ENCODE results near the gene ZBED4. TPM values are rescaled to one million over a fixed set of nuclear protein-coding genes. Genes with fewer than 3 reads are reported as not detected.

ZBED4 gene
- total and polyA plus RNA-seq, 4 experiments from 2014 or later: 6.7 to 18.6 (median 13.9) TPM

- ChIA-PET POLR2A (ENCODE audit: partially characterized antibody) (no interaction called here), CTCF (ENCODE audit: partially characterized antibody) (interaction anchor here (0.7 kb wide), 1 partner anchor 94 kb away, joined by 3 read pairs; no protein-coding TSS in a partner anchor)
- H3K27ac Mint-ChIP-seq: peak overlapping the region in 1 of 7 donors; percentile 15
These were observed 38.7 kb downstream of the ZBED4 start for GRCh38 chr22:49892226-49892899.

GRCh38 chr22:49893025-49893424 lies 39.4 kb downstream of the ZBED4 start:
- H3K9me3 Mint-ChIP-seq: peaks cover 0 to 9% (median 5%) of the 10 kb centered on the region in 8 donors
- ChIA-PET POLR2A (ENCODE audit: partially characterized antibody) (no interaction called here), CTCF (ENCODE audit: partially characterized antibody) (no interaction called here)
- H3K36me3 Mint-ChIP-seq: peaks cover 29 to 53% of the 10 kb centered on the region in 2 donors
- H3K27ac ChIP-seq (ENCODE audit: low read depth, low read length): no peak overlapping the region
- no peak overlapping the region for H3K4me3 Mint-ChIP-seq
- no peaks in the 10 kb centered on the region for H3K27me3 Mint-ChIP-seq
- peaks cover 1% of the 10 kb centered on the region for H3K36me3 ChIP-seq (ENCODE audit: insufficient read depth, low read length)
- no peaks in the 10 kb centered on the region for H3K4me1 ChIP-seq (ENCODE audit: insufficient read depth, low read length)
- no peak for DNase-seq
- H3K4me3 ChIP-seq (ENCODE audit: low read length in 2 of 2): no peak overlapping the region
- peaks cover 8 to 15% (median 11%) of the 10 kb centered on the region in 4 donors for H3K4me1 Mint-ChIP-seq
- H3K9me3 ChIP-seq (ENCODE audit: control insufficient read depth in 1 of 2, low read length in 2 of 2): no peaks in the 10 kb centered on the region
- H3K27ac Mint-ChIP-seq: peak overlapping the region in 4 of 7 donors; percentile 15 to 67 (median 38)
- H3K27me3 ChIP-seq (ENCODE audit: insufficient read depth, low read length): no peaks in the 10 kb centered on the region
- intact Hi-C loops (cut with micrococcal nuclease): no loop called here

More at GRCh38 chr22:49892226-49892899, 38.7 kb downstream of the ZBED4 start:
- peaks cover 35 to 57% of the 10 kb centered on the region in 2 donors for H3K36me3 Mint-ChIP-seq
- no peaks in the 10 kb centered on the region for H3K9me3 ChIP-seq (ENCODE audit: control insufficient read depth in 1 of 2, low read length in 2 of 2)
- peaks cover 8% of the 10 kb centered on the region for H3K36me3 ChIP-seq (ENCODE audit: insufficient read depth, low read length)
- H3K27ac ChIP-seq (ENCODE audit: low read depth, low read length): no peak overlapping the region
- intact Hi-C loops (cut with micrococcal nuclease): no loop called here
- H3K9me3 Mint-ChIP-seq: peaks cover 0 to 9% (median 5%) of the 10 kb centered on the region in 8 donors
- H3K4me3 Mint-ChIP-seq: no peak overlapping the region
- peaks cover 8 to 15% (median 11%) of the 10 kb centered on the region in 4 donors for H3K4me1 Mint-ChIP-seq
- no peak for DNase-seq
- H3K4me1 ChIP-seq (ENCODE audit: insufficient read depth, low read length): no peaks in the 10 kb centered on the region
- H3K4me3 ChIP-seq (ENCODE audit: low read length in 2 of 2): no peak overlapping the region
- no peaks in the 10 kb centered on the region for H3K27me3 Mint-ChIP-seq
- H3K27me3 ChIP-seq (ENCODE audit: insufficient read depth, low read length): no peaks in the 10 kb centered on the region

GRCh38 chr22:49894322-49895054 lies 40.8 kb downstream of the ZBED4 start:
- no peak overlapping the region for H3K4me3 ChIP-seq (ENCODE audit: low read length in 2 of 2)
- H3K9me3 Mint-ChIP-seq: peaks cover 0 to 9% (median 5%) of the 10 kb centered on the region in 8 donors
- POLR2A ChIA-PET (ENCODE audit: partially characterized antibody): no interaction called here
- intact Hi-C loops (cut with micrococcal nuclease): no loop called here
- H3K36me3 ChIP-seq (ENCODE audit: insufficient read depth, low read length): no peaks in the 10 kb centered on the region
- H3K27ac Mint-ChIP-seq: peak overlapping the region in 3 of 7 donors; percentile 73 to 94 (median 78)
- peaks cover 11 to 15% (median 11%) of the 10 kb centered on the region in 4 donors for H3K4me1 Mint-ChIP-seq
- no peak overlapping the region for H3K4me3 Mint-ChIP-seq
- H3K9me3 ChIP-seq (ENCODE audit: control insufficient read depth in 1 of 2, low read length in 2 of 2): no peaks in the 10 kb centered on the region
- no peaks in the 10 kb centered on the region for H3K4me1 ChIP-seq (ENCODE audit: insufficient read depth, low read length)
- peaks cover 19 to 42% of the 10 kb centered on the region in 2 donors for H3K36me3 Mint-ChIP-seq
- H3K27me3 ChIP-seq (ENCODE audit: insufficient read depth, low read length): no peaks in the 10 kb centered on the region
- CTCF ChIA-PET (ENCODE audit: partially characterized antibody): interaction anchor here (1.2 kb wide), 1 partner anchor 136 kb away, joined by 4 read pairs; no protein-coding TSS in a partner anchor
- no peak overlapping the region for H3K27ac ChIP-seq (ENCODE audit: low read depth, low read length)
- DNase-seq: no peak
- H3K27me3 Mint-ChIP-seq: no peaks in the 10 kb centered on the region

GRCh38 chr22:49896201-49896600 lies 42.6 kb downstream of the ZBED4 start:
- H3K9me3 ChIP-seq (ENCODE audit: control insufficient read depth in 1 of 2, low read length in 2 of 2): no peaks in the 10 kb centered on the region
- H3K27me3 ChIP-seq (ENCODE audit: insufficient read depth, low read length): no peaks in the 10 kb centered on the region
- CTCF ChIA-PET (ENCODE audit: partially characterized antibody): no interaction called here
- peaks cover 24 to 34% of the 10 kb centered on the region in 2 donors for H3K36me3 Mint-ChIP-seq
- H3K4me1 Mint-ChIP-seq: peaks cover 10 to 15% (median 13%) of the 10 kb centered on the region in 4 donors
- no peak overlapping the region for H3K27ac ChIP-seq (ENCODE audit: low read depth, low read length)
- H3K4me3 ChIP-seq (ENCODE audit: low read length in 2 of 2): no peak overlapping the region
- H3K27ac Mint-ChIP-seq: peak overlapping the region in 3 of 7 donors; percentile 57 to 79 (median 70)
- no peaks in the 10 kb centered on the region for H3K27me3 Mint-ChIP-seq
- H3K4me1 ChIP-seq (ENCODE audit: insufficient read depth, low read length): no peaks in the 10 kb centered on the region
- intact Hi-C loops (cut with micrococcal nuclease): no loop called here
- peaks cover 2% of the 10 kb centered on the region for H3K36me3 ChIP-seq (ENCODE audit: insufficient read depth, low read length)
- POLR2A ChIA-PET (ENCODE audit: partially characterized antibody): no interaction called here
- DNase-seq: no peak
- peaks cover 0 to 9% (median 5%) of the 10 kb centered on the region in 8 donors for H3K9me3 Mint-ChIP-seq
- H3K4me3 Mint-ChIP-seq: no peak overlapping the region

GRCh38 chr22:49897015-49897684 lies 43.5 kb downstream of the ZBED4 start:
- peaks cover 0 to 6% (median 4%) of the 10 kb centered on the region in 8 donors for H3K9me3 Mint-ChIP-seq
- Histone ChIP-seq H3K36me3 (ENCODE audit: insufficient read depth, low read length) (peaks cover 5% of the 10 kb centered on the region), H3K9me3 (ENCODE audit: control insufficient read depth in 1 of 2, low read length in 2 of 2) (no peaks in the 10 kb centered on the region), H3K27me3 (ENCODE audit: insufficient read depth, low read length) (no peaks in the 10 kb centered on the region), H3K27ac (ENCODE audit: low read depth, low read length) (no peak overlapping the region), H3K4me1 (ENCODE audit: insufficient read depth, low read length) (no peaks in the 10 kb centered on the region), H3K4me3 (ENCODE audit: low read length in 2 of 2) (no peak overlapping the region)
- POLR2A ChIA-PET (ENCODE audit: partially characterized antibody): no interaction called here
- peaks cover 6 to 15% (median 11%) of the 10 kb centered on the region in 4 donors for H3K4me1 Mint-ChIP-seq
- intact Hi-C loops (cut with micrococcal nuclease): no loop called here
- peaks cover 27 to 36% of the 10 kb centered on the region in 2 donors for H3K36me3 Mint-ChIP-seq
- CTCF ChIA-PET (ENCODE audit: partially characterized antibody): no interaction called here
- no peak overlapping the region for H3K4me3 Mint-ChIP-seq
- DNase-seq: no peak
- no peaks in the 10 kb centered on the region for H3K27me3 Mint-ChIP-seq
- H3K27ac Mint-ChIP-seq: peak overlapping the region in 3 of 7 donors; percentile 10 to 40 (median 29)

- intact Hi-C loops (cut with micrococcal nuclease): no loop called here
- ChIA-PET CTCF (ENCODE audit: partially characterized antibody) (interaction anchor here (0.6 kb wide), 1 partner anchor 36 kb away, joined by 3 read pairs; no protein-coding TSS in a partner anchor), POLR2A (ENCODE audit: partially characterized antibody) (no interaction called here)
- Mint-ChIP-seq H3K4me1 (peaks cover 2 to 10% (median 6%) of the 10 kb centered on the region in 4 donors), H3K36me3 (peaks cover 19 to 29% of the 10 kb centered on the region in 2 donors), H3K4me3 (no peak overlapping the region), H3K27me3 (no peaks in the 10 kb centered on the region), H3K9me3 (peaks cover 0 to 3% (median 0%) of the 10 kb centered on the region in 8 donors), H3K27ac (peak overlapping the region in 1 of 7 donors; percentile 64)
- no peaks in the 10 kb centered on the region for H3K27me3 ChIP-seq (ENCODE audit: insufficient read depth, low read length)
- H3K36me3 ChIP-seq (ENCODE audit: insufficient read depth, low read length): peaks cover 20% of the 10 kb centered on the region
- no peak for DNase-seq
- H3K4me3 ChIP-seq (ENCODE audit: low read length in 2 of 2): no peak overlapping the region
- H3K9me3 ChIP-seq (ENCODE audit: control insufficient read depth in 1 of 2, low read length in 2 of 2): no peaks in the 10 kb centered on the region
- H3K27ac ChIP-seq (ENCODE audit: low read depth, low read length): no peak overlapping the region
- no peaks in the 10 kb centered on the region for H3K4me1 ChIP-seq (ENCODE audit: insufficient read depth, low read length)
These were observed 45.9 kb downstream of the ZBED4 start for GRCh38 chr22:49899530-49899929.

Data from CD4-positive, alpha-beta memory T cell (primary cell).